COR-L47 (cell line): ENCODE results near the gene IQCN.

Source experiments
- DNase-seq: peaks from one replicate; lab custom pipeline; 2025; lab: John Stamatoyannopoulos, UW

The IQCN gene

GRCh38 chr19:18274219-18274780 is at the start of gene IQCN:
TSS of gene IQCN (minus strand) at chr19:18274452. CDS start at chr19:18269478, 4,974 bp downstream.
- no peak for DNase-seq

- peak; percentile 99 for DNase-seq
Measured at GRCh38 chr19:18322759-18323460, 48.7 kb upstream of the IQCN start, which contains the start of gene LSM4. TSS of gene LSM4 (minus strand) at chr19:18323076. CDS start at chr19:18323020, 56 bp downstream.

- DNase-seq: peak; percentile 44
Measured at GRCh38 chr19:18322318-18322758, 48.1 kb upstream of the IQCN start.

- DNase-seq: no peak
Measured at GRCh38 chr19:18321734-18322102, 47.5 kb upstream of the IQCN start.

GRCh38 chr19:18320865-18321733 is 46.8 kb upstream of the IQCN start:
- DNase-seq: no peak

- DNase-seq: no peak
Measured at GRCh38 chr19:18319591-18320135, 45.4 kb upstream of the IQCN start.

- no peak for DNase-seq
Measured at GRCh38 chr19:18317961-18318800, 43.9 kb upstream of the IQCN start.

GRCh38 chr19:18313398-18313797 is 39.1 kb upstream of the IQCN start:
- DNase-seq: no peak

GRCh38 chr19:18312092-18312534 is 37.9 kb upstream of the IQCN start:
- DNase-seq: no peak

GRCh38 chr19:18311502-18312091 is 37.3 kb upstream of the IQCN start:
- no peak for DNase-seq

GRCh38 chr19:18310966-18311365 is 36.7 kb upstream of the IQCN start:
- no peak for DNase-seq

- no peak for DNase-seq
Measured at GRCh38 chr19:18310118-18310909, 36.1 kb upstream of the IQCN start.

- DNase-seq: no peak
Measured at GRCh38 chr19:18309525-18310064, 35.3 kb upstream of the IQCN start.

GRCh38 chr19:18308948-18309325 is 34.7 kb upstream of the IQCN start:
- no peak for DNase-seq

- DNase-seq: no peak
Measured at GRCh38 chr19:18308051-18308947, 34.0 kb upstream of the IQCN start.

GRCh38 chr19:18307271-18307681 is 33.0 kb upstream of the IQCN start:
- no peak for DNase-seq

- DNase-seq: no peak
Measured at GRCh38 chr19:18306888-18307260, 32.6 kb upstream of the IQCN start.

- DNase-seq: no peak
Measured at GRCh38 chr19:18306209-18306887, 32.1 kb upstream of the IQCN start.
